ENCODE data around the gene INTS3.

Gene INTS3, protein sequence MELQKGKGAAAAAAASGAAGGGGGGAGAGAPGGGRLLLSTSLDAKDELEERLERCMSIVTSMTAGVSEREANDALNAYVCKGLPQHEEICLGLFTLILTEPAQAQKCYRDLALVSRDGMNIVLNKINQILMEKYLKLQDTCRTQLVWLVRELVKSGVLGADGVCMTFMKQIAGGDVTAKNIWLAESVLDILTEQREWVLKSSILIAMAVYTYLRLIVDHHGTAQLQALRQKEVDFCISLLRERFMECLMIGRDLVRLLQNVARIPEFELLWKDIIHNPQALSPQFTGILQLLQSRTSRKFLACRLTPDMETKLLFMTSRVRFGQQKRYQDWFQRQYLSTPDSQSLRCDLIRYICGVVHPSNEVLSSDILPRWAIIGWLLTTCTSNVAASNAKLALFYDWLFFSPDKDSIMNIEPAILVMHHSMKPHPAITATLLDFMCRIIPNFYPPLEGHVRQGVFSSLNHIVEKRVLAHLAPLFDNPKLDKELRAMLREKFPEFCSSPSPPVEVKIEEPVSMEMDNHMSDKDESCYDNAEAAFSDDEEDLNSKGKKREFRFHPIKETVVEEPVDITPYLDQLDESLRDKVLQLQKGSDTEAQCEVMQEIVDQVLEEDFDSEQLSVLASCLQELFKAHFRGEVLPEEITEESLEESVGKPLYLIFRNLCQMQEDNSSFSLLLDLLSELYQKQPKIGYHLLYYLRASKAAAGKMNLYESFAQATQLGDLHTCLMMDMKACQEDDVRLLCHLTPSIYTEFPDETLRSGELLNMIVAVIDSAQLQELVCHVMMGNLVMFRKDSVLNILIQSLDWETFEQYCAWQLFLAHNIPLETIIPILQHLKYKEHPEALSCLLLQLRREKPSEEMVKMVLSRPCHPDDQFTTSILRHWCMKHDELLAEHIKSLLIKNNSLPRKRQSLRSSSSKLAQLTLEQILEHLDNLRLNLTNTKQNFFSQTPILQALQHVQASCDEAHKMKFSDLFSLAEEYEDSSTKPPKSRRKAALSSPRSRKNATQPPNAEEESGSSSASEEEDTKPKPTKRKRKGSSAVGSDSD

GRCh38 chr1:153727463-153728304, at the start of gene INTS3:
INTS3 (plus strand) TSS chr1:153728050; CDS start chr1:153728635, 585 bp downstream.
- no peak within 1 kb of the TSS for H2AFZ ChIP-seq (ENCODE audit: low read depth, low read length)
- peak within 1 kb of the TSS; percentile 77 for H3K4me3 ChIP-seq (ENCODE audit: low read length)
- peaks cover 27% of the 10 kb centered on the region for H3K4me1 ChIP-seq (ENCODE audit: insufficient read depth, low read length)
- H3K9me3 ChIP-seq (ENCODE audit: low read length) = no peaks in the 10 kb centered on the region
- H3K36me3 ChIP-seq (ENCODE audit: insufficient read depth, low read length) = peaks cover 5% of the 10 kb centered on the region
- H3K27me3 ChIP-seq (ENCODE audit: insufficient read depth, low read length) = no peaks in the 10 kb centered on the region

GRCh38 chr1:153678519-153679336, 49.1 kb upstream of the INTS3 start, which contains the start of gene NPR1:
NPR1 (plus strand) TSS chr1:153678688; CDS start chr1:153679109, 421 bp downstream.
- Histone ChIP-seq H3K36me3 (ENCODE audit: insufficient read depth, low read length) (no peaks in the 10 kb centered on the region), H3K9me3 (ENCODE audit: low read length) (no peaks in the 10 kb centered on the region), H3K4me3 (ENCODE audit: low read length) (peak within 1 kb of the TSS; percentile 35), H3K27me3 (ENCODE audit: insufficient read depth, low read length) (peaks cover 58% of the 10 kb centered on the region), H2AFZ (ENCODE audit: low read depth, low read length) (peak within 1 kb of the TSS; percentile 83), H3K4me1 (ENCODE audit: insufficient read depth, low read length) (peaks cover 20% of the 10 kb centered on the region)

DNA sequence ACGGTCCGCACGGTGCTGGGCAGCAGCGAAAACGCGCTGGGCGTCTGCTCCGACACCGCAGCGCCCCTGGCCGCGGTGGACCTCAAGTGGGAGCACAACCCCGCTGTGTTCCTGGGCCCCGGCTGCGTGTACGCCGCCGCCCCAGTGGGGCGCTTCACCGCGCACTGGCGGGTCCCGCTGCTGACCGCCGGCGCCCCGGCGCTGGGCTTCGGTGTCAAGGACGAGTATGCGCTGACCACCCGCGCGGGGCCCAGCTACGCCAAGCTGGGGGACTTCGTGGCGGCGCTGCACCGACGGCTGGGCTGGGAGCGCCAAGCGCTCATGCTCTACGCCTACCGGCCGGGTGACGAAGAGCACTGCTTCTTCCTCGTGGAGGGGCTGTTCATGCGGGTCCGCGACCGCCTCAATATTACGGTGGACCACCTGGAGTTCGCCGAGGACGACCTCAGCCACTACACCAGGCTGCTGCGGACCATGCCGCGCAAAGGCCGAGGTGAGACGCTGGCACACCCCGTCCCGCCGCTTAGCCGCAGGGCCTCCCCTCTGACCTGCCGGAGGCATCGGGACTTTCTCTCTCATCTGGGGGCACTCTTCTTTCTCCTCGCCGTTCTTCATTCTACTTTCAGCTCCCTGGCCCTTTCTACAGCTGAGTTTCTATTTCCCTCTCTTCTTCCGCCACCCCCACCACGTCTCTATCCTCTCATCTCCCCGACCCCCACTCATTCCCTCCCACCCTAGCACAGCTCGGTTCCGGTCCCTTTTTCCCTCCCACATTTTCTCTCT, 48.3 kb upstream of the INTS3 start:
- H3K9me3 ChIP-seq (ENCODE audit: low read length) = no peaks in the 10 kb centered on the region
- peak overlapping the region; percentile 35 for H3K4me3 ChIP-seq (ENCODE audit: low read length)
- H3K36me3 ChIP-seq (ENCODE audit: insufficient read depth, low read length) = no peaks in the 10 kb centered on the region
- peaks cover 62% of the 10 kb centered on the region for H3K27me3 ChIP-seq (ENCODE audit: insufficient read depth, low read length)
- peaks cover 20% of the 10 kb centered on the region for H3K4me1 ChIP-seq (ENCODE audit: insufficient read depth, low read length)
- H2AFZ ChIP-seq (ENCODE audit: low read depth, low read length) = peak overlapping the region; percentile 83

DNA sequence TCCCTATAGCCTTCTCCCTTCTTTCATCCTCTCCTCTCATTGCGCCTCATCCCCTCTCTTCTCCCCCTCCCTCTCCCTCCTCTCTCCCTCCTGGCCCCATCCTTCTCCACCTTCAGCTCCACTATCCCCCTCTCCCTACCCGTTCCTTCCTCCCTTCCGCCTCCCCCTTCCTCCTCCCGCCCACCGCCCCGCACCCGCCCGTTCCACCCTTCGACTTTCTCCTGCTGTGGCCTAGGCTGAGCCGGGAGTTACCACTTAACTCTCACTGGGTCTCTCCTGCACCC, 47.8 kb upstream of the INTS3 start:
- H3K36me3 ChIP-seq (ENCODE audit: insufficient read depth, low read length) = no peaks in the 10 kb centered on the region
- no peak overlapping the region for H2AFZ ChIP-seq (ENCODE audit: low read depth, low read length)
- peaks cover 20% of the 10 kb centered on the region for H3K4me1 ChIP-seq (ENCODE audit: insufficient read depth, low read length)
- H3K9me3 ChIP-seq (ENCODE audit: low read length) = no peaks in the 10 kb centered on the region
- no peak overlapping the region for H3K4me3 ChIP-seq (ENCODE audit: low read length)
- peaks cover 67% of the 10 kb centered on the region for H3K27me3 ChIP-seq (ENCODE audit: insufficient read depth, low read length)

GRCh38 chr1:153682730-153683129, 45.1 kb upstream of the INTS3 start:
- Histone ChIP-seq H3K4me3 (ENCODE audit: low read length) (no peak overlapping the region), H2AFZ (ENCODE audit: low read depth, low read length) (no peak overlapping the region), H3K36me3 (ENCODE audit: insufficient read depth, low read length) (no peaks in the 10 kb centered on the region), H3K9me3 (ENCODE audit: low read length) (no peaks in the 10 kb centered on the region), H3K4me1 (ENCODE audit: insufficient read depth, low read length) (peaks cover 19% of the 10 kb centered on the region), H3K27me3 (ENCODE audit: insufficient read depth, low read length) (peaks cover 71% of the 10 kb centered on the region)

DNA sequence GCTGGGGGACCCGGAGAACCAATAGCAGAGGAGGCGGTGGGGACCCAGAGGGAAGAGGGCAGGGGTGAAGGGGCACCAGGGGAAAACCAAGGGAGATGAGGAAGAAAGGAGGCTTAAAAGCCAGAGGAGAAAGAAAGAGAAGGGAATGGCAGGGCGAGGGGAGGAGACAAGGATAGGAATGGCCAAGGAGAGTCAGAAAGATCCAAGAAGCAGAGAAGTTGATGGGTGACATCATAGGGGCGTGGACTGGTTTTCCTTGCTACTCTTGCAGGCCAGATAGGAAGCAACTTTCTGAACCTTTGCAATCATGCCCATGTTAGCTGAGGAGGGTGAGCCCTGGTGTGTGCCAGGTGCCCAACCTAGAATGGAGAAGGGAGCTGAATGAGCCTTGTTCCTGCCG, 44.0 kb upstream of the INTS3 start:
- Histone ChIP-seq H3K27me3 (ENCODE audit: insufficient read depth, low read length) (peaks cover 60% of the 10 kb centered on the region), H2AFZ (ENCODE audit: low read depth, low read length) (no peak overlapping the region), H3K4me3 (ENCODE audit: low read length) (no peak overlapping the region), H3K36me3 (ENCODE audit: insufficient read depth, low read length) (no peaks in the 10 kb centered on the region), H3K9me3 (ENCODE audit: low read length) (no peaks in the 10 kb centered on the region), H3K4me1 (ENCODE audit: insufficient read depth, low read length) (peaks cover 8% of the 10 kb centered on the region)

DNA sequence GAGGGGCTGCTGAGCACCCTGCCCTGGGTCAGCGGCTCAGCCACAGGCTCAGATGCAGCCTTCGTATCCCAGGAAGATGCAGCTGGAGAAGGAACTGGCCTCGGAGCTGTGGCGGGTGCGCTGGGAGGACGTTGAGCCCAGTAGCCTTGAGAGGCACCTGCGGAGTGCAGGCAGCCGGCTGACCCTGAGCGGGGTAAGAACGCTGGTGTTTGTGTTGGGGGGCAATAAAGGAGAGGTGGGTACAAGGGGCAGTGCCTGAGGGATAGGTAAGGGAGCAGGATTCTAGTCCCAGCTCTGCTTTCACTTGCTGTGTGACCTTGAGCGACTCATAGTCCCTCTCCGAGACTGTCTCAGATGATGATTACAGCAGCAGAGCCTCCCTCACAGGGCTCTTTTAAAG, 43.0 kb upstream of the INTS3 start:
- Histone ChIP-seq H3K4me1 (ENCODE audit: insufficient read depth, low read length) (no peaks in the 10 kb centered on the region), H3K27me3 (ENCODE audit: insufficient read depth, low read length) (peaks cover 50% of the 10 kb centered on the region), H3K36me3 (ENCODE audit: insufficient read depth, low read length) (no peaks in the 10 kb centered on the region), H3K9me3 (ENCODE audit: low read length) (no peaks in the 10 kb centered on the region), H2AFZ (ENCODE audit: low read depth, low read length) (no peak overlapping the region), H3K4me3 (ENCODE audit: low read length) (no peak overlapping the region)

GRCh38 chr1:153685544-153686340, 42.1 kb upstream of the INTS3 start:
- Histone ChIP-seq H3K27me3 (ENCODE audit: insufficient read depth, low read length) (peaks cover 41% of the 10 kb centered on the region), H3K4me1 (ENCODE audit: insufficient read depth, low read length) (no peaks in the 10 kb centered on the region), H3K36me3 (ENCODE audit: insufficient read depth, low read length) (no peaks in the 10 kb centered on the region), H2AFZ (ENCODE audit: low read depth, low read length) (no peak overlapping the region), H3K9me3 (ENCODE audit: low read length) (no peaks in the 10 kb centered on the region), H3K4me3 (ENCODE audit: low read length) (no peak overlapping the region)

DNA sequence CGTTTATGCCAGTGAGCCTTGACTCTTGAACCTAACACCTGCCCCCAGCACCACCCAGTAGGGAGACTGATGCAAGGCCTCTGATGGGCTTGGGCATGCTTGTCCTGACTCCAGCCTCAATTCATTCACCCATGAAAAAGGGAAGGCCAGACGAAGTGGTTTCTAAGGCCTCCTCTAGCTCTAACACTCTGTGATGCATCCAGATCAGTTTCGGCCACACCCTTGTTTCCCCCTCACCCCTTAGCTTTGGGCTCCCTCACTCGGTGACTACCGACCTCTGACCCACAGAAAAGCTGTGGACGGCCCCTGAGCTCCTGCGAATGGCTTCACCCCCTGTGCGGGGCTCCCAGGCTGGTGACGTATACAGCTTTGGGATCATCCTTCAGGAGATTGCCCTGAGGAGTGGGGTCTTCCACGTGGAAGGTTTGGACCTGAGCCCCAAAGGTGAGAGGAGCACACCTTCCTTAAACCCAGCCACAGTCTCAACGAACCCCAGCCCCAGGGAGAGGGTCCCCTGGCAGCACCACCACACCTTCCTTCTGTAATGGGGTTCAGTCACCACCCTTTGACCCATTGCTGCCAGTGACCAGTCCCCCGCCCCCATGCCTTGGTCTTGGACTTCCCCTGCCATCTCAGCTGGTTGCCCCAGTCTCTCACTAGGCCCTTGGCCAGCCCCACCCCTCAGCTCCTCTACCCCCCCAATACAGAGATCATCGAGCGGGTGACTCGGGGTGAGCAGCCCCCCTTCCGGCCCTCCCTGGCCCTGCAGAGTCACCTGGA, 40.3 kb upstream of the INTS3 start:
- Histone ChIP-seq H3K27me3 (ENCODE audit: insufficient read depth, low read length) (peaks cover 28% of the 10 kb centered on the region), H3K9me3 (ENCODE audit: low read length) (no peaks in the 10 kb centered on the region), H3K4me1 (ENCODE audit: insufficient read depth, low read length) (no peaks in the 10 kb centered on the region), H3K4me3 (ENCODE audit: low read length) (no peak overlapping the region), H3K36me3 (ENCODE audit: insufficient read depth, low read length) (no peaks in the 10 kb centered on the region), H2AFZ (ENCODE audit: low read depth, low read length) (no peak overlapping the region)

- Histone ChIP-seq H3K36me3 (ENCODE audit: insufficient read depth, low read length) (no peaks in the 10 kb centered on the region), H3K27me3 (ENCODE audit: insufficient read depth, low read length) (peaks cover 25% of the 10 kb centered on the region), H3K4me3 (ENCODE audit: low read length) (no peak overlapping the region), H2AFZ (ENCODE audit: low read depth, low read length) (no peak overlapping the region), H3K9me3 (ENCODE audit: low read length) (no peaks in the 10 kb centered on the region), H3K4me1 (ENCODE audit: insufficient read depth, low read length) (no peaks in the 10 kb centered on the region)
These were observed 39.6 kb upstream of the INTS3 start for GRCh38 chr1:153688276-153688675.
